Upper lobe of left lung (tissue), 6 donors: ENCODE results near the gene CUX1. TPM values are rescaled to one million over a fixed set of nuclear protein-coding genes. Genes with fewer than 3 reads are reported as not detected.

ENCODE experiments used
- ATAC-seq, 2 donors: fragments of 200-7000 bp; cut with Tn5 transposase; one replicate each; pipeline ENCODE4 v1.9.1; 2022; ENCODE audit warnings: mild to moderate bottlenecking in 2 of 2, moderate library complexity in 2 of 2; ENCODE audit not compliant: low FRiP score in 2 of 2
- DNase-seq, 2 donors: peaks; one replicate each; pipeline ENCODE4 v3.0.0-alpha.2; 2019 to 2020
- H3K27ac ChIP-seq, 4 donors: fragments of 200-600 bp; sonication (generic); one replicate each; pipeline ENCODE4 v1.5.1; 2016 to 2019
- H3K27me3 ChIP-seq, 4 donors: fragments of 200-600 bp; sonication (generic); one replicate each; pipeline ENCODE4 v1.5.1; 2017 to 2019
- H3K36me3 ChIP-seq, 4 donors: fragments of 200-600 bp; sonication (generic); one replicate each; pipeline ENCODE4 v1.5.1; 2016 to 2019
- H3K4me1 ChIP-seq, 4 donors: fragments of 200-600 bp; sonication (generic); one replicate each; pipeline ENCODE4 v1.5.1; 2018 to 2019
- H3K4me3 ChIP-seq, 4 donors: fragments of 200-600 bp; sonication (generic); one replicate each; pipeline ENCODE4 v1.5.1; 2017 to 2019; ENCODE audit warnings: mild to moderate bottlenecking in 2 of 4, moderate library complexity in 1 of 4
- H3K9me3 ChIP-seq, 4 donors: fragments of 200-600 bp; sonication (generic); one replicate each; pipeline ENCODE4 v1.5.1; 2018 to 2019
- EP300 ChIP-seq, 4 donors: sonication (generic); formaldehyde crosslinking; IDR thresholded peaks; one replicate each; pipeline ENCODE4 v1.5.1; 2017; ENCODE audit warnings: antibody characterized with exemption in 4 of 4, control low read depth in 2 of 4
- POLR2A ChIP-seq, 4 donors: fragments of 450-650 bp; IDR thresholded peaks; one replicate each; pipeline ENCODE4 v1.5.1; 2016 to 2017; ENCODE audit warnings: antibody characterized with exemption in 4 of 4, mild to moderate bottlenecking in 2 of 4
- POLR2AphosphoS5 ChIP-seq, 2 donors: sonication (generic); formaldehyde crosslinking; IDR thresholded peaks; one replicate each; pipeline ENCODE4 v1.5.1; 2017; ENCODE audit warnings: antibody characterized with exemption in 2 of 2
- WGBS, 2 donors: methylation state at CpG; one replicate each; pipeline ENCODE4 v1.1.5; 2017 to 2018; 5-methylcytosine and 5-hydroxymethylcytosine counted together
- total RNA-seq, 6 donors: library from RNA; depleted of rRNA in 4 of 6; stranded (reverse); fragments of >200 nt in 4 of 6; gene quantifications; one replicate each; pipeline versions ENCODE4 v1.1.0 to v1.2.1, GENCODE V29; 2016 to 2021
- TF ChIP-seq, protein P1 (sequence below), 6 experiments: fragments of 450-650 bp in 4 of 6; fragments of 200-600 bp in 2 of 6; sonication (generic) in 2 of 6; IDR thresholded peaks; one replicate each; pipeline ENCODE4 v1.5.1; 2016 to 2019; ENCODE audit warnings: antibody characterized with exemption in 6 of 6
- donor health status: DM: no; HTN: no; CAD: no; lungs with moderate emphysema.
- donor health status: DM: no; HTN: yes; CAD: no; lungs with severe emphysema.

The CUX1 gene
- total RNA-seq, 6 donors from 2014 or later, result 106 to 188 (median 115) TPM

DNA sequence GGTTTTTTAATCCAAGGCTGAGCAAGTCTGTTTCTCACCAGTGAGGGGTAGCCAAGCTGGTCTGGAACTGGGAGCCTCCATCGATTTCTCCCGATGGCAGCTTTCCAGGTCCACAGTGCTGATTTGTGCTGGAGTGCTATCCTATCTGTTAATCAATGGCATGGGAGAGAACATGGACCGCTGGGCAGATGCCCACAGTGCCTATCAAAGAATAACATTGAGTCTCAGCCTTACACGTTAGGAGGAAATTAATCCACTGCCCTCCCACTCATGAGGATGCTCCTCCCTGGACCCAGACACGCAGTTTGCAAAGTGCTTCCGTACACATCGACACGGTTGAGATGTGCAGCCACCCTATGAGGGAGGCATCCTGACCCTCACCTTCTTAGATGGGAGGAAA, 36.0 kb upstream of the CUX1 start:
- Histone ChIP-seq H3K27me3 (no peaks in the 10 kb centered on the region), H3K27ac (no peak overlapping the region), H3K4me1 (peaks cover 0 to 10% (median 2%) of the 10 kb centered on the region in 4 donors), H3K4me3 (no peak overlapping the region), H3K9me3 (no peaks in the 10 kb centered on the region), H3K36me3 (no peaks in the 10 kb centered on the region)
- WGBS, 2 donors, result 91 to 92% methylated on average over 8 of the region's 8 CpGs
- TF ChIP-seq, protein P1, sequence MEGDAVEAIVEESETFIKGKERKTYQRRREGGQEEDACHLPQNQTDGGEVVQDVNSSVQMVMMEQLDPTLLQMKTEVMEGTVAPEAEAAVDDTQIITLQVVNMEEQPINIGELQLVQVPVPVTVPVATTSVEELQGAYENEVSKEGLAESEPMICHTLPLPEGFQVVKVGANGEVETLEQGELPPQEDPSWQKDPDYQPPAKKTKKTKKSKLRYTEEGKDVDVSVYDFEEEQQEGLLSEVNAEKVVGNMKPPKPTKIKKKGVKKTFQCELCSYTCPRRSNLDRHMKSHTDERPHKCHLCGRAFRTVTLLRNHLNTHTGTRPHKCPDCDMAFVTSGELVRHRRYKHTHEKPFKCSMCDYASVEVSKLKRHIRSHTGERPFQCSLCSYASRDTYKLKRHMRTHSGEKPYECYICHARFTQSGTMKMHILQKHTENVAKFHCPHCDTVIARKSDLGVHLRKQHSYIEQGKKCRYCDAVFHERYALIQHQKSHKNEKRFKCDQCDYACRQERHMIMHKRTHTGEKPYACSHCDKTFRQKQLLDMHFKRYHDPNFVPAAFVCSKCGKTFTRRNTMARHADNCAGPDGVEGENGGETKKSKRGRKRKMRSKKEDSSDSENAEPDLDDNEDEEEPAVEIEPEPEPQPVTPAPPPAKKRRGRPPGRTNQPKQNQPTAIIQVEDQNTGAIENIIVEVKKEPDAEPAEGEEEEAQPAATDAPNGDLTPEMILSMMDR (IDR thresholded peaks at IDR 0.05), result no peak
- TF ChIP-seq EP300 (IDR thresholded peaks at IDR 0.05) (no peak), POLR2A (IDR thresholded peaks at IDR 0.05) (no peak)
- DNase-seq (no peak), ATAC-seq (no peak)

DNA sequence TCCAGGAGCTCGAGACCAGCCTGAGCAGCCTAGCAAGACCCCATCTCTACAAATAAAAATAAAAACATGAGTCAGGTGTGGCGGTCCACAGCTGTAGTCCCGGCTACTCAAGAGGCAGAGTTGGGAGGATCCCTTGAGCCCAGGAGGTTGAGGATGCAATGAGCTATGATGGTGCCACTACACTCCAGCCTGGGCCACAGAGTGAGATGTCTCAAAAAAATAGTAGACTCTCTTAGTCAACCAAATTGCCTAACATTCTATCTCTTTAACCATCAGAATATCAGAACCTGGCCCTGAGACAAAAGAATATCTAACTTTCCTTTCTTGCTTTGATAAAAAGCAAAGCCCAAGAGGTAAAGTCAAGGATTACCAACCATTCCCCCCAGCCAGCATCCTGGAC, 35.0 kb upstream of the CUX1 start:
- DNase-seq (no peak), ATAC-seq (no peak)
- H3K27ac ChIP-seq, result no peak overlapping the region
- no peaks in the 10 kb centered on the region for H3K36me3 ChIP-seq
- H3K4me1 ChIP-seq, result peaks cover 0 to 10% (median 2%) of the 10 kb centered on the region in 4 donors
- WGBS, 2 donors, result 92 to 97% methylated on average over 3 of the region's 3 CpGs
- TF ChIP-seq EP300 (IDR thresholded peaks at IDR 0.05) (no peak), POLR2A (IDR thresholded peaks at IDR 0.05) (no peak), POLR2AphosphoS5 (IDR thresholded peaks at IDR 0.05) (no peak)
- TF ChIP-seq, protein P1 (IDR thresholded peaks at IDR 0.05), result no peak
- no peaks in the 10 kb centered on the region for H3K27me3 ChIP-seq
- peaks cover 0 to under 1% (median 0%) of the 10 kb centered on the region in 4 donors for H3K9me3 ChIP-seq
- no peak overlapping the region for H3K4me3 ChIP-seq

DNA sequence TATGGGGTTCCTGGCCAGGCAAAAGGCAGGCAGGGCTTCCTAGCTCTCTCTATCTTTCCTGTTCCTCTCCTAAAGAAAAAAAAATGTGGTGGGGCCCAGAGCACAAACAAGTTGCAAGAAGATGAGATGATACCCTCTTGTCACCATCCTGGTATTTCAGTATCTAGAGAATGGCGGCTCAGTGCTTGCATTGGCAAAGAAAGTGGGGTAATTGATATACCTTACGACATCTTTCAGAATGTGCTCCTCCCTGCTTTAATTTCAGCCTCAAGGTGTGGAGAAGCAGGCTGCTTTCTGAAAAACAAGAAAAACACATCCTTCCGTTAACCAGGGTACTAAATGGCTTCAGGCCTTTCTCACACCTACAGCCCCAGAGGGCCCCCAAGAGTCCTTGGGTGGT, 34.5 kb upstream of the CUX1 start:
- no peak for DNase-seq
- Histone ChIP-seq H3K27ac (no peak overlapping the region), H3K4me3 (no peak overlapping the region), H3K4me1 (peaks cover 0 to 10% (median 2%) of the 10 kb centered on the region in 4 donors), H3K9me3 (peaks cover 0 to 3% (median 0%) of the 10 kb centered on the region in 4 donors), H3K27me3 (no peaks in the 10 kb centered on the region), H3K36me3 (no peaks in the 10 kb centered on the region)
- 92 to 93% methylated on average over 3 of the region's 3 CpGs for WGBS, 2 donors
- no peak for ATAC-seq
- TF ChIP-seq POLR2AphosphoS5 (IDR thresholded peaks at IDR 0.05) (no peak), EP300 (IDR thresholded peaks at IDR 0.05) (no peak), POLR2A (IDR thresholded peaks at IDR 0.05) (no peak)
- TF ChIP-seq, protein P1 (IDR thresholded peaks at IDR 0.05), result no peak

DNA sequence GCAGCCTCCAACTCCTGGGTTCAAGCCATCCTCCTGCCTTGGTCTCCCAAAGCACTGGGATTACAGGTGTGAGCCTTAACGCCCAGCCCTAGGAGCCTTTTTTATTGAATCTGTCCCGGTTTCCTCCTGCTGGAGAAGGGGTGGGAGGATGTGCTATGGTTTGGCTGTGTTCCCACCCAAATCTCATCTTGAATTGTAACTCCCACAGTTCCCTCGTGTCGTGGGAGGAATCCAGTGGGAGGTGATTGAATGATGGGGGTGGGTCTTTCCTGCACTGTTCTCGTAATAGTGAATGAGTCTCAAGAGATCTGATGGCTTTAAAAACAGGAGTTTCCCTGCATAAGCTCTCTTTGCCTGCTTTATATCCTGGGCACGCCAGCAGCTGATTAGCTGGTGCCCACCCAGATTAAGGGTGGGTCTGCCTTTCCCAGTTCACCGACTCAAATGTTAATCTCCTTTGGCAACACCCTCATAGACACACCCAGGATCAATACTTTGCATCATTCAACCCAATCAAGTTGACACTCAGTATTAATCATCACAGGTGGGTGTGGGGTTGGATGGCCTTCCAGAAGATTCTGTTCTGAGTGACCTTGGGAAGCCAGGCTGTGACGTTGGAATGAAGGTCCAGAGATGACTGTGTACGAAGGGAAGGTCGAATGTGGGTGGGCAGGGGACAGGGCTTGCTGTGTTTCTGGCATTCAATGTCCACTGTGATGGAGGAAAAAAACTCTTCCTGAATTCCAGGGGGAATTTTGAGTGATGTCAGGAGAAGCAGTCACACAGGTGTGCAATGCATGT, 33.8 kb upstream of the CUX1 start:
- H3K4me1 ChIP-seq, result peaks cover 0 to 10% (median 2%) of the 10 kb centered on the region in 4 donors
- no peaks in the 10 kb centered on the region for H3K27me3 ChIP-seq
- H3K36me3 ChIP-seq, result no peaks in the 10 kb centered on the region
- DNase-seq (no peak), ATAC-seq (peak in 1 of 2 donors; percentile 13)
- no peak overlapping the region for H3K4me3 ChIP-seq
- H3K9me3 ChIP-seq, result peaks cover 0 to 3% (median 0%) of the 10 kb centered on the region in 4 donors
- WGBS, 2 donors, result 54 to 77% methylated on average over 9 to 10 of the region's 10 CpGs
- H3K27ac ChIP-seq, result no peak overlapping the region
- TF ChIP-seq, protein P1 (IDR thresholded peaks at IDR 0.05), result no peak
- TF ChIP-seq EP300 (IDR thresholded peaks at IDR 0.05) (no peak), POLR2A (IDR thresholded peaks at IDR 0.05) (no peak), POLR2AphosphoS5 (IDR thresholded peaks at IDR 0.05) (no peak)
